Type B pancreatic cell (in vitro differentiated cells): ENCODE measurements around the gene SEC24C. TPM values are rescaled to one million over a fixed set of nuclear protein-coding genes. Genes with fewer than 3 reads are reported as not detected.
A peak's percentile ranks its signal among the peaks of the same experiment; 100 is the strongest.

Experiments
- DNase-seq: peaks from one replicate; pipeline ENCODE4 v3.0.0; 2021; ENCODE audit warnings: mixed read lengths; ENCODE audit not compliant: unreplicated experiment; ENCODE audit errors: extremely low spot score
- H3K27ac Mint-ChIP-seq: 2 replicates; pipeline ENCODE4 v1.8.0; 2021; ENCODE audit warnings: mild to moderate bottlenecking, mixed read lengths
- H3K27me3 Mint-ChIP-seq: 2 replicates; pipeline ENCODE4 v1.8.0; 2021; ENCODE audit warnings: mixed read lengths
- H3K36me3 Mint-ChIP-seq: 2 replicates; pipeline ENCODE4 v1.8.0; 2021; ENCODE audit warnings: mixed read lengths
- H3K4me1 Mint-ChIP-seq: one replicate; pipeline ENCODE4 v1.8.0; 2021; ENCODE audit warnings: mixed read lengths; ENCODE audit not compliant: unreplicated experiment
- H3K4me3 Mint-ChIP-seq: 2 replicates; pipeline ENCODE4 v1.8.0; 2021; ENCODE audit warnings: mild to moderate bottlenecking, mixed read lengths
- H3K9me3 Mint-ChIP-seq: 2 replicates; pipeline ENCODE4 v1.8.0; 2021; ENCODE audit warnings: mixed read lengths
- CTCF ChIP-seq: fragments of 200-600 bp; sonication (generic); conservative IDR thresholded peaks from 2 replicates; pipeline ENCODE4 v1.5.0; 2021; ENCODE audit warnings: antibody characterized with exemption, mild to moderate bottlenecking
- total RNA-seq: library from RNA; stranded (reverse); gene quantifications from 2 replicates; pipeline ENCODE4 v1.2.1, GENCODE V29; 2021; ENCODE audit warnings: low replicate concordance

The SEC24C gene
- total RNA-seq, 1 donor from 2014 or later = 75.5 TPM

DNA sequence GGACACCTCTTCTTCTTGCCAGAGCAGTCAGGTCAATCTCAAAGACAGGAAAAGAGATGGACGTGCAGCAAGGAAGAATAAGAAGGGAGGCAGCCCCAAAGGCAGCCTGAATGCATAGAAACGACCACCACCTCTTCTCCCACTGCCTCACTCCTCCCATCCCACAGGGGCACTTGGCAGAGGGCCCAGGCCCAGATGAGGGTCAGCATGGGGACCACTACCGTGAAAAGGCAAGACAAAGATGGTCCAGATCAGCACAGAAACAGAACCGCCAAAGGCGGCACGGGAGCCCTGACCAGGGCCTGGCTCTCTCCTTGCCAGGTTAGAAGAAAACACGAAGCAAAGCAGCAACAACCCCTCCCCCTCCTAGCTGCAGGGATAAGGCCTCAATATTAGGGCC, 69.2 kb downstream of the SEC24C start:
- Mint-ChIP-seq H3K4me3 (peak overlapping the region; percentile 79), H3K4me1 (peaks cover 19% of the 10 kb centered on the region), H3K9me3 (no peaks in the 10 kb centered on the region), H3K36me3 (peaks cover 10% of the 10 kb centered on the region), H3K27me3 (no peaks in the 10 kb centered on the region), H3K27ac (peak overlapping the region; percentile 21)
- DNase-seq = no peak
- no peak for TF ChIP-seq CTCF

DNA sequence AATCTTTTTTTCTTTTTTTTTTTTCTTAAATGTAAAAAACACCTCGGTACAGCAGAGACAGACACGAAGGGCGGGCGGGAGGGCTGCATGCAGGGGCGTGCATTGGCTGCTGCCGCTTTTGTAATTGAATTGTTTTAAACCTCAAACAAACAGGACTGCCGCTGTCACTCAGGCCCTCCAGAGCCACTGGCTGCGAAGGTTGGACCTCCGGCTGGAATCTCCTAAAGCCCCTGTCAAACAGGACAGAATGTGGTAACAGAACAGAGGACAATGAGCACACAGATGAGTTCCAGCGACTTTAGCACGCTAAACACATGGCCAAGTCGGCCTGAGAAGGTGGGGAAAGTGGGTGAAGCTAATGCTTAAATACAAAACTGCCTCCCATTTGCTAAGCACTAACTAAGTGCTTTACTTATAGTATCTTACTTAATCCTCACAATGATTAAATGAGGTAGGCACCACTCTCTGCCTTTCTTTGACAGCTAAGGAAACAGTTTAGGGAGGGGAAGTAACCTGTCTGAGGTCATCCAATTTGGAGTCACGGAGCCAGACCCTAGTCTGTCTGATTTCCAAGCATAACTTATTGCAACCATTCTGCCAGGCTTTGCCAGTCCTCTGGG, 70.2 kb downstream of the SEC24C start:
- H3K9me3 Mint-ChIP-seq = no peaks in the 10 kb centered on the region
- no peak overlapping the region for H3K27ac Mint-ChIP-seq
- TF ChIP-seq CTCF = no peak

DNA sequence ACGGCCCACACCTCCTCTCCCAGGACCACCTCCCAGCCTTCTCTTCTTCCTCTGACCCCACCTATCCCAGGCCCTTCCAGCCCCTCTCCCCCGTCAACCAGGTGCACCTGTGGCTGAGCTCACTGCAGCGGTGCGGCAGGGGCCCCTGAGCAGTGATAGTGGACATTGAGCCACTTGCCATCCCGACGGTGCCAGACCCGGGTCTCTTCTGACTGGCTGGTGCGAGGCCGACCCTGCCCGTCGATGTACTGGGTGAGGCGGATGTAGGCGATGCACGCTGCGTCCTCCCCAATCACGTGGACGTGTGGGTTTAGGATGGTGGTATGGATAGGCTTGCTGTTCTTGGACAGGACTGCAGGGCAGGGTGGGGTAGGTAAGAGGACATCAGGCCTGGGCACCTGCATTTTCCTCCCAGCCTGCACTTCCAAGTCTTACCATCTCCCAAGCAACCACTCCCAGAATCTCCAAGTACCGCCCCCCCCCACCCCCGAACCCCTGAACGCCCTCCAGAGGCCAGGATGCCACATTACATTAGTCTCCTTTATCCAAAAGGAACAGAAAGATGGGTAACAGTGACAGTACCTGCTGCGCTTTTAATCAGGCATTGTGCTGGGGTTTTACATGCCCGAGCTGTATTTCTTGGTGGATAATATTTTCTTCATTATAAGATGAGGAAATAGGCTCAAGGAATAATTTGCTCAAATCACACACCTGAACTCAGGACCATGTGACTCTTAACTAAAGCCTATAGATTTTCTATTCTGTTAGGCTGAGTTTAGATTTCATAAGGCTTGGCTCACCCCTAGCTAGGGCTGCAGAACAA, 70.9 kb downstream of the SEC24C start:
- Mint-ChIP-seq H3K9me3 (no peaks in the 10 kb centered on the region), H3K4me1 (peaks cover 28% of the 10 kb centered on the region), H3K27ac (no peak overlapping the region), H3K36me3 (peaks cover 5% of the 10 kb centered on the region), H3K4me3 (no peak overlapping the region), H3K27me3 (no peaks in the 10 kb centered on the region)
- TF ChIP-seq CTCF = peak; percentile 57
- no peak for DNase-seq

More for the DNA sequence above, 70.2 kb downstream of the SEC24C start:
- peaks cover 5% of the 10 kb centered on the region for H3K36me3 Mint-ChIP-seq
- H3K27me3 Mint-ChIP-seq = no peaks in the 10 kb centered on the region
- H3K4me3 Mint-ChIP-seq = no peak overlapping the region
- DNase-seq = no peak
- peaks cover 26% of the 10 kb centered on the region for H3K4me1 Mint-ChIP-seq

DNA sequence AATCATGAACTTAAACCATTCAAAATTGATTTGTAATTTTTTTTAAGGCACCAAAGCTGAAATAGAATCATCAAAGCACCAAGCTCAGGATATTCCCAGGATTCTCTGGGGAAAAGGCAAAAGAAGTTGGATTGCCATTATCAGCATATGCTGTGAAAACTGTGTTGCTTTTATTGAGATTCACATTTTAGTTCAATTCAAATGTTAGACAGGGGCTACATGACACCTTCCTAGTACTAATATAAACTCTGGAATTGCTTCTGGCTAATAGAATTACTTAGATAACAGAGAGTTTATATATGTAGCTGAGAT, 71.5 kb downstream of the SEC24C start:
- Mint-ChIP-seq H3K4me3 (no peak overlapping the region), H3K27me3 (no peaks in the 10 kb centered on the region), H3K27ac (no peak overlapping the region), H3K4me1 (peaks cover 25% of the 10 kb centered on the region), H3K36me3 (peaks cover 5% of the 10 kb centered on the region), H3K9me3 (no peaks in the 10 kb centered on the region)
- TF ChIP-seq CTCF = no peak
- no peak for DNase-seq

- no peak for DNase-seq
- TF ChIP-seq CTCF = no peak
- Mint-ChIP-seq H3K9me3 (no peaks in the 10 kb centered on the region), H3K36me3 (peaks cover 5% of the 10 kb centered on the region), H3K4me1 (peaks cover 25% of the 10 kb centered on the region), H3K4me3 (no peak overlapping the region), H3K27me3 (no peaks in the 10 kb centered on the region), H3K27ac (no peak overlapping the region)
These were observed 73.0 kb downstream of the SEC24C start for GRCh38 chr10:73816917-73817729.
